Superior temporal gyrus (tissue), 1 donor: Measurements from ENCODE around the gene CYP2W1.

Source experiments
- DNase-seq: peaks from one replicate; pipeline ENCODE4 v3.0.0-alpha.2; 2016; ENCODE audit errors: extremely low spot score

CYP2W1 gene

DNA sequence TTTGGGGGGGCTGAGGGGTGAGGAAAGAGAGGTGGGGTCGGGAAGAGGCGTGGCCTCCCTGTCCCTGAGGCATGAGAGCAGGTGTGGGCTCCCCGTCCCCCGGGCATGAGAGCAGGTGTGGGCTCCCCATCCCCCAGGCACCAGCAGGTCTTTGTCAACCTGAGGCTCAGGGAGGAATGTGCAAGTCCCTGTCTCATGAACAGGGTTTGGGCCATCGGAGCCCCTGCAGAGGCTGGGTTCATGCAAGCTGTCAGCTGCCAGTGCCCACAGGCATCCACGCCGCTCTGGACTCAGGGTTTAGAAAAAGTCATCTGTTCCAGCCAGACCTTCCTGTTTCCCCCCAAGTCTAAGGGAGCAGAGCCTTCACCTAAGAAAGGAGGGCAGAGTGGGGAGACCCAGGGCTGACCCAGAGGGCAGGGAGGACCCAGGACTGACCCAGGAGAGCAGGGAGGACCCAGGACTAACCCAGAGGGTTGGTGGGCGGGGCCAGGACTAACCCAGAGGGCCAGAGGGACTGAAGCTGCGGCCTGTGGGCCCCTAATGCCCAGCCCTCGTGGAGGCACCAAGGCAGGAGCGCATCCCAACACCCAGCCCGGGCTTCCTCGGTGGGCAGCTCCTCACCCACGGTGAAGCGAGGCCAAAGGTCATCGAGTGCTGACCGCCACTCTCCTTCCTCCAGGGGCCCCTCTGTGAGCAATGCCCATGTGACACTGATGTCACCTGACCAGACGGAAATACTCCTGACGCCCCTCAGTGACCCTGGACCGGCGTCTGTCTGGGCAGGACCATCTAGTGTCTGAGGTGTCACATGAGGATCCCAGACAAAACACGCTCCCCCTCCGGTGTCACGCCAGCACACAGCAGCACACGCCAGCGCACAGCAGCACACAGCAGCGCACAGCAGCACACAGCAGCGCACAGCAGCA, 32.5 kb downstream of the CYP2W1 start:
- no peak for DNase-seq

DNA sequence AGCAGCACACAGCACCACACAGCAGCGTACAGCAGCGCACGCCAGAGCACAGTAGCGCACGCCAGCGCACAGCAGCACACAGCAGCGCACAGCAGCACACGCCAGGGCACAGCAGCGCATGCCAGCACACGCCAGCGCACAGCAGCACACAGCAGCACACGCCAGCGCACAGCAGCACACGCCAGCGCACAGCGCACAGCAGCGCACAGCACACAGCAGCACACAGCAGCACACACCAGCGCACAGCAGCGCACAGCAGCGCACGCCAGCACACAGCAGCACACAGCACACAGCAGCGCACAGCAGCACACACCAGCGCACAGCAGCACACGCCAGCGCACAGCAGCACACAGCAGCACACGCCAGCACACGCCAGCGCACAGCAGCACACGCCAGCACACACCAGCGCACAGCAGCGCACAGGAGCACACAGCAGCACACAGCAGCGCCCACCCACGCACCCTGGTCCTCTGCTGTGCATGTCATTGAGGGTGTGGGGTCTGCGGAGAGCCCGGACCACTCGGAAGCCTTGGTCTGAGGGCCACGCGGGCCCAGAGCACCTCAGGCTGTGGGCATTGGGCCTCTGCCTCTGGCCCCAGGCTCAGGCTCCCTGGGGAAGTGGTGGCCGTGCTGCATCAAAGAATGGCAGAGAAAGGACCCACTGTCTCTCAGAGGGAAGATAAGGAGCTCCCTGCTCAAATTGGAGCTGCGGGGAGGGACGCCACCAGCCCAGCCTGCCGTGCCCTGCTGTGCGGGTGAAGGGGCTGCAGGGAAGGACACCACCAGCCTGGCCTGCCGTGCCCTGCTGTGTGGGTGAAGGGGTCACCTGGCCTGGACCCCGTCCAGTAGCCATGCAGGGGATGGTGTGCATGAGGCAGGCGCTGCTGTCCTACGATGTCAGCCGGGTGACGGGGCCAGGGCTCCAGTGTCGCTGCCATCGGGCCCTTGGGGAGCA, 33.9 kb downstream of the CYP2W1 start:
- DNase-seq: no peak

DNA sequence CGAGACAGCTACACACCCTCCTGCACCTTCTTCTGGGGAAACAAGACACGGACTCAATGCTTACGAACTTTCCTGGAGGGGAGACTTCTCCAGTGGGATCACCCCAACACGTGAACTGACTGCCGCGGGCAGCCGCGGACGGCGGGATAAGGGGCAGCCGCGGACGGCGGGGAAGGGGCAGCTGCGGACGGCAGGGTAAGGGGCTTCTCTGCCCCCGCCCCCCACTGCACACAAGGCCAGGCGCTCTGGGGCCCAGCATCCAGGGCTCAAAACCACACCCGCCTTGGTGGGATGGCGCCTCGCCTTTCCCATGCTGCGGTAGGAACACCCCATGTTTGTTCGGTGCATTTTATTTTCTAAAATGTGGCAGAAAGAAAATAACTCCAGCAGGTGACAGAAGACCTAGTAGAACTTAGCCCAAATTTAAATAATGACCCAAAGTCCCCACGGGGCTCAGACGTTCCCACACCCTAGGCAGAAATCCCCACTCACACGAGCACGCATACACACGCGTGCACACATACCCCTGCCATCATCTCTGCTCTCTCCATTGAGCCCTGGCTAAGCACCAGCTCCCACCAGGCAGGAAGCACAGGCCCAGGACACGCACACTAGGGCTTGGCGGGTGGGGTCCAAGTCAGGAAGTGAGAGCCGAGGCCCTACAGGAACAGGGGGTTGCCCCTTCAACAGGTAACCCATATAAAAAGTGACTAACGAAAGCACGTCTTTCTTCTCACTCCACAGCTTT, 34.8 kb downstream of the CYP2W1 start:
- DNase-seq: no peak

DNA sequence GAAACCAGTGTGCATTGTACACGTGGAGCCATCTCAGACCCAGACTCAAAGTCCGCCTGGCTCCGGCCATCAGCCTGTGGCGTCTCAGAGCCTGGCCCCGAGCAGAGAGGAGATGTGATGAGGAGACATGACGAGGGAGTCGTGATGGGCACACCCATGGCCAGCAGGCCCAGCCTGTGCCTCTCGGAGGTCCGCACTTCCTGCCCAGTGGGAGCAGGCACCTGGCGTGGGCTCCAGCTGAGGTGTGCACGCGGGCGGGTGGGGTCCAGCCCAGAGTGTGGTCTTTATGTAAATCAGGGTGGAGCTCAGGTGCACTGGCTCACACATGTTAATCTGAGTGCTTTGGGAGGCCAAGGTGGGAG, 35.3 kb downstream of the CYP2W1 start:
- no peak for DNase-seq

DNA sequence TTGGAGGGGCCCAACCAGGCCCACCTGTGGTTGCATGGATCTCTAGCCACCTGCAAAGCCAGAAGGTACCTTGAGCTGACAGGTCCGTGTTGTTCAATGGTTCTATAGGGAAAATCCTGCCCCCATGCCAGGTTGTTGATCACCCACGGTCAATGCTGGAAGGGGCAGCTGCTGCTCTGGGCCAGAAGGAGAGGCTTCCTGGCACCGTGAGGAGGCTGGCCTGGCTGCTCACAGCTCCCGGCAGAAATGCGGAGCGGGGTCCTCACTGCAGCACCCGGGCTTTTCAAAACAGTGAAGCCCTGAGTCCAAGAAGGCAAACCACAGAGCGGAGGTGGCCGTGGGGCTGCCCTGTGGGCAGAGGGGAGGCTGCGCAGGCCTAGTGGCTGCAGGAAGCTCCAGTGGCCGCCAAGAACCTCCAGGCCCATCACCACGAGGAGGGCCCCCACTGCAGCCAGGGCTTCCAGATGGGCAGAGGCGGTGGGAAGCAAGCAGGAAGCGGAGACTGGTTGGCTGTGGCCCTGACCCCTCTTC, 36.3 kb downstream of the CYP2W1 start:
- DNase-seq: no peak

DNA sequence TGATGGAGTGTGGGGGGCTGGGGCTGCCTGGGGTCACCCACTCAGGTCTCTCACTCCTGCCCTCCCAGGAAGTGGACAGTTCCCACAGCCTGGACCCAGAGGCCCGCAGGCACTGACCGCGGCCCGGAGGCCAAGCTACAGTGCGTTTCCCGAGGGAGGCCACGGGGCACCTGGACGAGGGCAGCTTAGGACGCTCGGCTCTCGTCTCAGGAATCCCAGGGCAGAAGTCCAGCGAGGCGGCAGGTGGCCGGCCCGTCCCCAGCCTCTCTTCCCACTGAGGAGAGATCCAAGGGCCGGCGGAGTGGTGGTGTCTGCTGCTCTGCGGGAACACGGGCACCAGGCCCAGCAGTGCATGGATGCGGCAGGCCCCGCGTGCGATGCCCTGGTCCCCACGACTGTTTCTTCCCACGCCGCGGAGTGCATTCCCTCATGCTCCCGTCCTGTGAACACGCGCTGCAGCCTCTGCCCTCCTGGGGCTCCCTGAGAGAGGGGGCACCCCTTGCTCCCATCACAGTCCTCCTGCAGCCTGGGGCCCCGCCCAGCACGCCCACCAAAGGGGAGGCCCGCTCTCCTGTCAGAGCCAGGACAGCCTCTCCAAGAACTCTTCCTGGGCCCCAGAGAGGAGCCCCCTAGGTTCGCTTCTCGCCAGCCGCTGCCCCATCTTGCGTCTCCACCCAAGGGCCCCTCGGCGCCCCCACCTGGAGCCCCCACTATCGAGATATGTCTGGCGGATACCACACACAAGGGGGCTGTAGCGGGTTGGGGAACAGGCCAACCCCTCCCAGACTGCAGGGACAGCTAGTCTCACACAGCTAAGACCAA, 37.0 kb downstream of the CYP2W1 start:
- DNase-seq: no peak

DNA sequence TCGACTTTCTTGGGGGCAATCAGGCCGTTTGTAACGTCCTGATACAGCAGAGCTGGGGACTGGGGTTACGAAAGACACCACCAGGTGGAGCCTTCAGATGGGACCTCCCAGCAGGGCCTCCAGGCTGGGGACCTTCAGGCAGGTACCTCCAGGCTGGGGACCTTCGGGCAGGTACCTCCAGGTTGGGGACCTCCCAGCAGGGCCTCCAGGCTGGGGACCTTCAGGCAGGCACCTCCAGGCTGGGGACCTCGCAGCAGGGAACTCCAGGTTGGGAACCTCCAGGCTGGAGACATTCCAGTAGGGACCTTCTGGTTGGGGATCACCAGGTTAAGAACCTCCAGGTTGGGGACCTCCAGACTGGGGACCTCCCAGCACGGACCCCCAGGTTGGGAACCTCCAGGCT, 37.9 kb downstream of the CYP2W1 start:
- no peak for DNase-seq

DNA sequence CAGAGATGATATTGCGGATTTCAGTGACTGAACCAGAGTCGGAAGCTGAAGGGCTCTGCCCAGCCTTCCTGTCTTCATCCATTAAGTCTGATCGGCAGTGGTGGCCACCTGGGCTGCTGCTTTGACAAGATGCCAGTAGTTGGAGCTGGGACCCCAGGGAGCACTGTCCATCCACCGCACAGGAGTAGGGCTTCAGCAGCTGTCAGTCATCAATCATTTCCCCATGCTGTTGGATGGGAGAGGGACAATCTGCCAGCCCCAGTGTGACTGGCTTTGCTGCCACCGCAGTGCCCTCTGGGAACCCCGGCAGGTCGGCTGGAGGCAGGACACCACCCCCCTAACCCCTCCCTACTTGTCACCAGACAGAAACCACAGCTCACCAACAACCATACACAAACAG, 38.4 kb downstream of the CYP2W1 start:
- DNase-seq: no peak

DNA sequence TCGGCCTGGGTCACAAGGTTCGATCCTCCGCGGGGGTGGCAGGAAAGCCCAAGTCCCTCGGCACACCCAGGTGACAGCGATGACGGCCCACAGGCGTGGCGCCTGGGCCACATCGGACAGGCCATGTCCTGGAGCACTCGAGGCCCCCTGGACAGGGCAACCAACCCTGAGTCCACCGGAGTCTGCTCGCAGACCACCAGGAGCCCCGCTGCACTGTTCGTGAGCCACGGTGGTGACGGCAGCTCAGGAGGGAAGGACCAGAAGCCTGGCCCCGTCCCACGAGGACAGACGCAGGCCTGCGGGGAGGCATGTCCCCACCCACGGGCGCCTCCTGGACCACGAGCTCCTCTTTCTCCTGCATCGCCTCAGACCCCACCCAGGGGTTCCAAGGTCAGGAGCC, 39.0 kb downstream of the CYP2W1 start:
- no peak for DNase-seq

DNA sequence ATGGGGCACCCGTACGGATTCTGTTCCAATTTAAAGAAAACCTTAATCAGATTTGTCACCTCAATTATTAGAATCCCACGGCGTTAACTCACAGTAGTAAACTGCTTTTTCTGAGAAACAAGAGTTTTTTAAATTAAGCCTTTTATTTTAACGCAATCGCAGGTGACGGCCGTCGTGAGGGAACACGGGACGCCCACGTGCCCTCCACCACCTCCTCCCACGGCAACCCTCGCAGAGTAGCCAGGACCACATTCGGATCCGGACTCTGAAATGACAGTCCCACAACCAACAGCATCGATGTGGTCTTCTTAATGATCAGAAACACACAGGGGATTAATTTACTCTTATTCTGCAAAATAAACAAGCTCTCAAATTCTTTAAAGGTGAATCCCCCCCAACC, 39.4 kb downstream of the CYP2W1 start:
- no peak for DNase-seq

DNA sequence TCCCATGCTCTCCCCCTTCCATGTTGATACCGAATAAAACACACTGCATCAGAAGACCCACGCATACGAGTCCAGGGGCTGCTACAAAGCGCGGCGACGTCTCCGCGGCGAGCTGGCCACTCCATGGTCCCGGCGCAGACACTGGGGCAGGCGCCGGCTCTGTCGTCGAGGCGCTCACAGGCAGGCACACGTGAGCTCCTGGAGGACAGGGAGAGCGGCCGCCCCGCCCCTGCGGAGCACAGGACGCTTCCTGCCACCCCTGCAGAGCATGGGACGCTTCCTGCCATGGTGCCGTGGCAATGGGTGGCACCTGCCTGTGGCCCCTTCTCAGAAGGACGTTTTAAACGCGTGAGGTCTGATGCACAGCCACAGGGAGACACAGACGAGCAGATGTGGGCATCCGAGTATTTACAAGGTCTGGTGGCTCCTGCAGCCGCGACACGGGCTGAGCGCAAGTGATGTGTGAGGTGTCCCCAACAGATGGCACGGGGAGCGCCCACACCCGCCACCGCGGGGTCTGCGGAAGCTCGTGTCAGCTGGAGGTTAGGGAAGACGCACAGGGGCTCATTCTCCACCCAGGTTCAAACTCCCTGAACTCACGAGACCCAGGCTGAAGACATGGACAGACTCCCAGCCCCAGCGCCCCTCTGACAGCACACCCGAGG, 40.0 kb downstream of the CYP2W1 start:
- peak; percentile 6 for DNase-seq

DNA sequence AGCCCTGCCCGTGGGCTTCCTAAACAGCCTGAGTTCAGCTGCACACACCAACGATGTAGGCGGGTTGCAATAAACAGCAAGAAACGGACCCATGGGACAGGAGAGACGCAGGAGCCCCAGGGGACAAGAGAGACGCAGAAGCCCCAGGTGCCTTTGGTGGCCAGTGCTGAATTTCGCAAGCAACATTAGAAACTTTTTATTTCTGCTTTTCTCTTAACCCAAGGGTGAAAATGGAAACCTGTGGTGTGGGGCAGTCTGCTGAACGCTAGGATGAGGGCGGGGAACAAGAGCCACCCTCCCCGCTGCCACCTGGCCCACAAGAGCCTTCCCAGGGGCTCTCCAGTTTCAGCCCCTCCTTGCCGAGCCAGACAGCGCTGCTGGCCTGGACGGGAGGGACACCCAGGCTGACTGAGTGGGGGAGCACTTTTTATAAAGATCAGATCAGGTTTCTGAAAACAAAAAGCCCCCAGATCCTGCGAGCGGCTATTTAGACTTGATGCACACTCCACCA, 41.4 kb downstream of the CYP2W1 start:
- peak; percentile 4 for DNase-seq

DNA sequence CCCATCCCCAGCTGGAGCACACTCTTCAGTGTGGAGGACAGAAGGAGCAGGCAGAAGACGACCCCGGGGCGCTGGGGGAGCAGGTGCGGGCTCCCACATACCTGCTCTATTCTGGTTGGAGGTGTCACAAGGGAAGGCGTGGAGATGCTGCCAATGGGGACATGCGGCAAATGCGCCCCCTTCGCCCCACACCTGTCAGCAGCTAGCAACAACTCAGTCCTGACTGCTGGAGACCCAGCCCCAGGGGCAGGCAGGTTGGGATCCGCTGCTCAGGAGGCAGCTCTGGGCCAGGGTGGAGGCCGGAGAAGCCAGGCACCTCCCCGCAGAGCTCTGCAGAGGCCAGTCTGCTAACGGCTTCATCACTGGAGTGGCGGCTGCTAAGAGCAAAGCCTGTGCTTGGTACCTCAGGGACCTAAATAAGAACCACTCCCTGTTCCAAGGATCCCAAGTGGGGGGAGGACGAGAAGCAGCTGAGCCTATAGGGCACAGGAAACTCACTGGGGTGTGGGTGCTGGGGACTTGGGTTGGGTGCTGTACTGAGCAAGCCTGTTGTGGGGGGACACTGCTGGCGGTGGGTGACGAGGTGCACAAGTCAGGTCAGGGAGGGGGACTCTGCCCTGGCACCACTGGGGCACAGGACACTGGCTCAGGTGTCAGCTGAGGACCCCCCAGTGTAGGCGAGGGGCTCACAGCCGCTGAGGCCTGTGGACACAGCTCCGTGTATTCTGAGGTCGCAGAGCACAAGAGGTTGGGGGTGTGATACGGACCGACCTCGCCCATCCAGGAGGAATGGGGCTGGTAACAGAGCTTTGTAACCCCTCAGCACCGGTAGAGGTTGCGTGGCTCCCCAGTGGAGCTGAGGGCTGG, 42.1 kb downstream of the CYP2W1 start:
- no peak for DNase-seq

DNA sequence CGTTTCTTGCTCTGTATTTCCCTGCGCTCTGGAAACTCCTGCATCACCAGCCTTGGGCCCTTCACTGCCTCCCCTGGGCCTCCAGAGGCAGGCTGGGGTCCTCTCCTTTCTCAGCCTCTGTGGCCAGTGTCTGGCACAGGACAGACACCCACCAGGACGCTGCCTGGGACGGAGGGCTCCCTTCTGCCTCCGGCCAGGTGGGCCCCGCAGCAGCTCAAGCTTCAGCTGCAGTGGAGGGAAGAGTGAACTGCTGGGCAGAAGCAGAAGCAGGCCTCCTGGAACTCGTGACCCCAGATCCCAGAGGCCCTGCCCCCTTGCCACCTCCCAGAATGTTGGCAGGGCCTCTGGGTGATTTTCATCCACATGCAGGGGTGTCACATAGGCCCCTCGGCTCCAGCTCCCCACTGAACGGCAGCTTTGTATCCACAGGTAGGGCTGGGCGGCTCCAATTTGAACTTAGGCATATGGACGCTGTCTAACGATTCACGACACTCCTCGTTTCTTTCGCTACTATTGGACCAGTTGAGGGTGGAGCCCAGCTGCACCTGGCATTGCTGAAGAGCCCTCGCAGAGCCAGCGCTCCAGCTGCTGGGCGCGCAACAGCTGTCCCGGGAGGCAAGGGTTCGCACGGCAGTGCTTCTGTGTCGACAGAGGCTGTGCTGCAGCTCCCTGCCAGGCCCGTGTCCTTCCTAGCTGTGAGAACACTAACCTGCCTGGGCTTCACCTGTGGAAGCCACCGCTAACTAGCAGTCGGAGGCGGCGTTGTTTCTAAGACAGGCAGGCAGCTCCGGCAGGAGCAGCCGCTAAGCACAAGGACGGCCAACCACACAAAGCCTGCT, 43.0 kb downstream of the CYP2W1 start:
- no peak for DNase-seq

DNA sequence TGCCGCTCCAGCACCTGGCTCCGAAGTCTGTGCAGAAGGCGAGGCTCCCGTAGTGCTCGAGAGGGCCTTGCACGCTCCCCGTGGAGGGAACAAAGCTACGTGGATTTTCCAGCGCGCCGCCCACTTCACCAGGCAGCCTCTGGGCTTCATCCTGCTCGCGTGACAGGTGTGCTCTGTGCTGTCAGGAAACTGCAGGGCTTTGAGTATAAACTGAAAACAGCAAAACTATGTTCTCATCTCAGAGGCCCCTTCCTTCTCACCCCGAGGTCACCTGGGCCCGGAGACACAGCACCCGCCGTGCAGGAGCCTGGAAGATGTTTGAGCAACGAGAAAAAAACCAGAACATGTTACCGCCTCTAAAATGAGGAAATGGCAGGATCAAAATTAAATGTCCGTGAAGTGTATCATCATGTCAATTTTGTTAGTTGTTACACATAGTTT, 43.8 kb downstream of the CYP2W1 start:
- no peak for DNase-seq

DNA sequence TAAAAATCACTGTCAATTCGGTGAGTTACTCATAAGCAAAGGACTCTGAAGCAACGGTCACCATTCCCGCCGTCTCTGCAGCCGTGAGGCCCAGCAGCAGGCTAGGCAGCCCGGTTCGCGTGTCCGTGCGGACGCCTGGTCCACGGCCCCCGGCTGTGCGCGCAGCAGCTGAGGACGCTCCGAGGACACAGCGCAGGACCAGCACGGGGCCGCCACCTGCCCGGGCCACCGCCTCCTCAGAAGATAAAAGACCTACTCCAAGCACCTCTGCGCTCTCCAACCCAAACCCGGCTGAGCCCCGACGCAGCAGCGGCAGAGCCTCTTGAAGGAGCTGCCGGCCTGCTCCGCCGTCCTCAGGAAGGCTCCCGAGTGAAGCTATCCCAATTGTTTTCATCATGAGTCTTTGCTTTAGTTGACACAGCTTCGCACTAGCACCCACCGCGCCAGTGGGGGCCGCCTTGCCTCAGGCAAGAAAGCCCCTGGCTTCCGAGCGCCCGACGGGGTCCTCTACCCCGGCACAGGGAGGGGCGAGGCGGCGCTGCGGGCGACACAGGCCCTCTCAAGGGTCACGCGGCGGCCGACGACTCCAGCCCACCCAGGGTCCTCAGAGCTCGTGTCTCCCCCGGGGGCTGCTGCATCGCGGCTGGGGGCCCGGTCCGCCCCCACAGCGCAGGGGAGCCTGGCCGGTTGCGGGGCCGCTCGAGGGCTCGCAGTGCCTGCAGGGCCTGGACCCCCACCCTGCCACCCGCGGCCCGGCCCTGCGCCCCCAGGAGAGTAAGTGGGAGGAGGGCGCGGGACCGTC, 44.5 kb downstream of the CYP2W1 start:
- DNase-seq: peak; percentile 33
